DND-41 (cell line): ENCODE measurements around the gene CACNA2D4.

Experiments used
- ATAC-seq: fragments of 200-7000 bp; cut with Tn5 transposase; 3 replicates; pipeline ENCODE4 v1.9.1; 2021; ENCODE audit warnings: low read depth; ENCODE audit not compliant: insufficient read depth
- DNase-seq: peaks from one replicate; pipeline ENCODE4 v3.0.0-alpha.2; 2020
- H2AFZ ChIP-seq: 2 replicates; pipeline ENCODE4 v1.6.0; 2012; ENCODE audit warnings: low read depth, low read length
- H3K27ac ChIP-seq: 2 replicates; pipeline ENCODE4 v1.5.1; 2012; ENCODE audit warnings: low read length, inconsistent platforms
- H3K27me3 ChIP-seq: fragments of 200-600 bp; sonication (generic); 2 replicates; pipeline ENCODE4 v1.6.0; 2012; ENCODE audit warnings: low read length, mild to moderate bottlenecking, inconsistent platforms; ENCODE audit not compliant: insufficient read depth, poor library complexity
- H3K36me3 ChIP-seq: 2 replicates; pipeline ENCODE4 v1.5.1; 2012; ENCODE audit warnings: low read length, inconsistent platforms; ENCODE audit not compliant: insufficient read depth
- H3K4me1 ChIP-seq: 2 replicates; pipeline ENCODE4 v1.5.1; 2012; ENCODE audit warnings: mild to moderate bottlenecking, low read length; ENCODE audit not compliant: insufficient read depth
- H3K4me2 ChIP-seq: 2 replicates; pipeline ENCODE4 v1.6.0; 2012; ENCODE audit warnings: mild to moderate bottlenecking, moderate library complexity, low read length, inconsistent platforms; ENCODE audit not compliant: insufficient read depth
- H3K4me3 ChIP-seq, 2 experiments: fragments of 200-600 bp in 1 of 2; shearing (Covaris generic) in 1 of 2; 2 replicates each; pipeline ENCODE4 v1.5.1; 2012 to 2016; ENCODE audit warnings: inconsistent platforms in 2 of 2, low read length in 2 of 2, mild to moderate bottlenecking in 2 of 2, low read depth in 1 of 2, moderate library complexity in 1 of 2
- H3K79me2 ChIP-seq: 2 replicates; pipeline ENCODE4 v1.6.0; 2012; ENCODE audit warnings: low read length, inconsistent platforms; ENCODE audit not compliant: insufficient read depth
- H3K9ac ChIP-seq: 2 replicates; pipeline ENCODE4 v1.6.0; 2012; ENCODE audit warnings: low read depth, mild to moderate bottlenecking, inconsistent platforms, low read length, moderate library complexity
- H3K9me3 ChIP-seq: 2 replicates; pipeline ENCODE4 v1.5.1; 2012; ENCODE audit warnings: low read length, moderate library complexity, mild to moderate bottlenecking, inconsistent platforms; ENCODE audit not compliant: insufficient read depth, severe bottlenecking
- H4K20me1 ChIP-seq: 2 replicates; pipeline ENCODE4 v1.6.0; 2012; ENCODE audit warnings: low read length; ENCODE audit not compliant: insufficient read depth
- CTCF ChIP-seq: IDR thresholded peaks from 2 replicates; pipeline ENCODE4 v1.5.1; 2012; ENCODE audit warnings: borderline replicate concordance, low read length, moderate library complexity, mild to moderate bottlenecking; ENCODE audit not compliant: poor library complexity, severe bottlenecking; ENCODE audit errors: extremely low read depth
- EZH2 ChIP-seq: IDR thresholded peaks from 3 replicates; pipeline ENCODE4 v1.6.1; 2012; ENCODE audit warnings: borderline replicate concordance, low read depth, mild to moderate bottlenecking, moderate library complexity, low read length, inconsistent platforms; ENCODE audit not compliant: severe bottlenecking

CACNA2D4 gene

GRCh38 chr12:1846421-1847405 lies 71.7 kb downstream of the CACNA2D4 start:
- H3K36me3 ChIP-seq = no peaks in the 10 kb centered on the region
- H3K27ac ChIP-seq = no peak overlapping the region
- no peak overlapping the region for H3K4me2 ChIP-seq
- TF ChIP-seq EZH2 (no peak), CTCF (no peak)
- no peak overlapping the region for H3K4me3 ChIP-seq
- no peaks in the 10 kb centered on the region for H3K4me1 ChIP-seq
- H4K20me1 ChIP-seq = no peaks in the 10 kb centered on the region
- DNase-seq (no peak), ATAC-seq (no peak)
- H2AFZ ChIP-seq = no peak overlapping the region
- no peak overlapping the region for H3K9ac ChIP-seq
- H3K27me3 ChIP-seq = peaks cover 12% of the 10 kb centered on the region
- no peaks in the 10 kb centered on the region for H3K9me3 ChIP-seq
- no peaks in the 10 kb centered on the region for H3K79me2 ChIP-seq

GRCh38 chr12:1845886-1846285 lies 72.6 kb downstream of the CACNA2D4 start:
- Histone ChIP-seq H3K36me3 (no peaks in the 10 kb centered on the region), H2AFZ (no peak overlapping the region), H3K9me3 (no peaks in the 10 kb centered on the region), H3K4me2 (no peak overlapping the region), H3K4me3 (no peak overlapping the region), H3K79me2 (no peaks in the 10 kb centered on the region), H4K20me1 (no peaks in the 10 kb centered on the region), H3K9ac (no peak overlapping the region), H3K27me3 (peaks cover 12% of the 10 kb centered on the region), H3K27ac (no peak overlapping the region), H3K4me1 (no peaks in the 10 kb centered on the region)
- DNase-seq (no peak), ATAC-seq (no peak)
- no peak for TF ChIP-seq EZH2

- DNase-seq (no peak), ATAC-seq (no peak)
- Histone ChIP-seq H3K36me3 (no peaks in the 10 kb centered on the region), H3K4me3 (no peak overlapping the region), H3K79me2 (no peaks in the 10 kb centered on the region), H3K27me3 (peaks cover 12% of the 10 kb centered on the region), H3K4me1 (no peaks in the 10 kb centered on the region), H3K9ac (no peak overlapping the region), H3K9me3 (no peaks in the 10 kb centered on the region), H2AFZ (no peak overlapping the region), H3K4me2 (no peak overlapping the region), H4K20me1 (no peaks in the 10 kb centered on the region), H3K27ac (no peak overlapping the region)
- TF ChIP-seq CTCF = no peak
- TF ChIP-seq EZH2 = no peak
Measured at GRCh38 chr12:1845427-1845826, 73.0 kb downstream of the CACNA2D4 start.

GRCh38 chr12:1844661-1845409 lies 73.6 kb downstream of the CACNA2D4 start:
- no peak overlapping the region for H3K27ac ChIP-seq
- H3K4me2 ChIP-seq = no peak overlapping the region
- no peak for TF ChIP-seq CTCF
- no peak for TF ChIP-seq EZH2
- H3K4me3 ChIP-seq = no peak overlapping the region
- ATAC-seq = no peak
- no peak for DNase-seq
- H3K9me3 ChIP-seq = no peaks in the 10 kb centered on the region
- H3K9ac ChIP-seq = no peak overlapping the region
- H3K79me2 ChIP-seq = no peaks in the 10 kb centered on the region
- no peak overlapping the region for H2AFZ ChIP-seq
- H4K20me1 ChIP-seq = no peaks in the 10 kb centered on the region
- H3K36me3 ChIP-seq = no peaks in the 10 kb centered on the region
- H3K4me1 ChIP-seq = no peaks in the 10 kb centered on the region
- H3K27me3 ChIP-seq = peaks cover 12% of the 10 kb centered on the region
